Loucy (cell line): ENCODE data around the gene YIF1A.
"Not testable (repeated sequence)": the region's sequence is repeated elsewhere in the genome, so short reads cannot be mapped to it uniquely, and the experiment has no call there.

ENCODE experiments used
- H2AFZ ChIP-seq: fragments of 200-600 bp; sonication (generic); 2 replicates; pipeline ENCODE4 v1.6.0; 2016; ENCODE audit warnings: antibody characterized with exemption, mild to moderate bottlenecking, low read length, moderate library complexity
- H3F3A ChIP-seq: fragments of 200-600 bp; 2 replicates; pipeline ENCODE4 v1.6.0; 2016; ENCODE audit warnings: antibody characterized with exemption, low read depth, mild to moderate bottlenecking
- H3K27me3 ChIP-seq: fragments of 200-600 bp; sonication (generic); 2 replicates; pipeline ENCODE4 v1.6.1; 2014; ENCODE audit warnings: low read length, mild to moderate bottlenecking; ENCODE audit not compliant: insufficient read depth, poor library complexity, severe bottlenecking
- H3K36me3 ChIP-seq: fragments of 200-600 bp; sonication (generic); 2 replicates; pipeline ENCODE4 v1.6.1; 2016; ENCODE audit warnings: low read length; ENCODE audit not compliant: insufficient read depth
- H3K4me1 ChIP-seq: fragments of 200-600 bp; sonication (generic); 2 replicates; pipeline ENCODE4 v1.5.1; 2014; ENCODE audit warnings: low read length, mild to moderate bottlenecking; ENCODE audit not compliant: insufficient read depth, poor library complexity, severe bottlenecking
- H3K4me2 ChIP-seq: fragments of 200-600 bp; sonication (generic); 2 replicates; pipeline ENCODE4 v1.6.0; 2014; ENCODE audit warnings: antibody characterized with exemption, low read length, low read depth, mild to moderate bottlenecking; ENCODE audit not compliant: poor library complexity, severe bottlenecking
- H3K4me3 ChIP-seq: fragments of 200-600 bp; sonication (generic); 2 replicates; pipeline ENCODE4 v1.5.1; 2014; ENCODE audit warnings: low read length, mild to moderate bottlenecking, mixed read lengths; ENCODE audit not compliant: poor library complexity, severe bottlenecking
- H3K79me2 ChIP-seq: fragments of 200-600 bp; sonication (generic); 2 replicates; pipeline ENCODE4 v1.6.1; 2014; ENCODE audit warnings: low read length; ENCODE audit not compliant: insufficient read depth
- H3K9ac ChIP-seq: fragments of 200-600 bp; sonication (generic); 2 replicates; pipeline ENCODE4 v1.6.0; 2014; ENCODE audit warnings: mild to moderate bottlenecking, low read depth, low read length, moderate library complexity; ENCODE audit not compliant: poor library complexity, severe bottlenecking
- H3K9me2 ChIP-seq: fragments of 200-600 bp; sonication (generic); replicated peaks from 2 replicates; pipeline ENCODE4 v1.6.1; 2016; ENCODE audit warnings: low read depth, low read length, mixed read lengths
- H3K9me3 ChIP-seq: fragments of 200-600 bp; sonication (generic); 2 replicates; pipeline ENCODE4 v1.6.1; 2014; ENCODE audit warnings: mild to moderate bottlenecking, antibody characterized with exemption, low read length, low read depth; ENCODE audit not compliant: insufficient read depth
- H4K20me1 ChIP-seq: fragments of 200-600 bp; sonication (generic); 2 replicates; pipeline ENCODE4 v1.6.0; 2014; ENCODE audit warnings: antibody characterized with exemption, low read length, mild to moderate bottlenecking; ENCODE audit not compliant: insufficient read depth, poor library complexity, severe bottlenecking
- EZH2phosphoT487 ChIP-seq: fragments of 200-600 bp; IDR thresholded peaks from 2 replicates; pipeline ENCODE4 v1.6.1; 2018; ENCODE audit warnings: antibody characterized with exemption, mild to moderate bottlenecking, moderate library complexity, borderline replicate concordance
- TF ChIP-seq, protein P1 (sequence below): fragments of 200-600 bp; sonication (generic); conservative IDR thresholded peaks from 2 replicates; pipeline ENCODE4 v1.5.1; 2014; ENCODE audit warnings: mild to moderate bottlenecking, antibody characterized with exemption, low read length

YIF1A gene

DNA sequence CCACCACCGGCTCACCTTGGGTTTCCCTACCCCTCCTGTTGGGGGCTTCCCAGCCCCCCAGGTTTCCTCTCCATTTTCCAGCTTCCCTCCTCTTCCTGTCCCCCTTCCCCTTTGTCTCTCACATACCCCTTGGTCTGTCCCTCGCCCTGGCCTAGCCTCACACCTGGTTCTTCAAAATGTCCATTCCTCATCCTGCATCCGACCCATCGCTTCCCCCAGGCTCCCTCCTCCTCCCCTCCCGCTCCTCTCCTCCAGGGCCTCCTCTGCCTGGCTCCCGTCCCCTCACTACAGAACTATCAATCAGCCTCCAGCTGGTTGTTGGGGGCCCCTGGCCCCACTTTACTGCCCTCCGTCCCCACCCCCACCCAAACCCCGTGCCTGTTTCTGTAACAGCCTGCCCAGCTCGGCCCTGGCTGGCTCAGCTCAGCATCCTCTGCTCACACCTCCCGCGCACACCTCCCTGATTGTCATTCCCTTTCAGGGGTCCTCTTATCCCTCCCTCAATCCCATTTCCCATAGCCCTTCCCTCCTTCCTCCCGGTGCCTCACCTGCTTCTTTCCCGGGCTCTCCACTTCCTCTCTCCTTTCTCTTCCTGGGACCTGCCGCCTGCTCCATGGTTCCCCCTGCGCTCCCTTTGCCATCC lies 9.7 kb downstream of the YIF1A start:
- H3K4me2 ChIP-seq, result no peak overlapping the region
- H3K79me2 ChIP-seq, result no peaks in the 10 kb centered on the region; the same call in 1 of the 2 replicates
- H3K9ac ChIP-seq, result no peak overlapping the region
- no peaks in the 10 kb centered on the region for H3K9me2 ChIP-seq
- H3K27me3 ChIP-seq, result no peaks in the 10 kb centered on the region
- H3F3A ChIP-seq, result no peaks in the 10 kb centered on the region
- no peaks in the 10 kb centered on the region for H3K9me3 ChIP-seq
- peaks cover 8% of the 10 kb centered on the region for H4K20me1 ChIP-seq
- no peak for TF ChIP-seq EZH2phosphoT487
- TF ChIP-seq, protein P1, sequence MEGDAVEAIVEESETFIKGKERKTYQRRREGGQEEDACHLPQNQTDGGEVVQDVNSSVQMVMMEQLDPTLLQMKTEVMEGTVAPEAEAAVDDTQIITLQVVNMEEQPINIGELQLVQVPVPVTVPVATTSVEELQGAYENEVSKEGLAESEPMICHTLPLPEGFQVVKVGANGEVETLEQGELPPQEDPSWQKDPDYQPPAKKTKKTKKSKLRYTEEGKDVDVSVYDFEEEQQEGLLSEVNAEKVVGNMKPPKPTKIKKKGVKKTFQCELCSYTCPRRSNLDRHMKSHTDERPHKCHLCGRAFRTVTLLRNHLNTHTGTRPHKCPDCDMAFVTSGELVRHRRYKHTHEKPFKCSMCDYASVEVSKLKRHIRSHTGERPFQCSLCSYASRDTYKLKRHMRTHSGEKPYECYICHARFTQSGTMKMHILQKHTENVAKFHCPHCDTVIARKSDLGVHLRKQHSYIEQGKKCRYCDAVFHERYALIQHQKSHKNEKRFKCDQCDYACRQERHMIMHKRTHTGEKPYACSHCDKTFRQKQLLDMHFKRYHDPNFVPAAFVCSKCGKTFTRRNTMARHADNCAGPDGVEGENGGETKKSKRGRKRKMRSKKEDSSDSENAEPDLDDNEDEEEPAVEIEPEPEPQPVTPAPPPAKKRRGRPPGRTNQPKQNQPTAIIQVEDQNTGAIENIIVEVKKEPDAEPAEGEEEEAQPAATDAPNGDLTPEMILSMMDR, result no peak
- H3K4me1 ChIP-seq, result peaks cover 15% of the 10 kb centered on the region
- peaks cover 18% of the 10 kb centered on the region; the same call in 1 of the 2 replicates for H3K36me3 ChIP-seq
- no peak overlapping the region for H2AFZ ChIP-seq
- H3K4me3 ChIP-seq, result no peak overlapping the region

DNA sequence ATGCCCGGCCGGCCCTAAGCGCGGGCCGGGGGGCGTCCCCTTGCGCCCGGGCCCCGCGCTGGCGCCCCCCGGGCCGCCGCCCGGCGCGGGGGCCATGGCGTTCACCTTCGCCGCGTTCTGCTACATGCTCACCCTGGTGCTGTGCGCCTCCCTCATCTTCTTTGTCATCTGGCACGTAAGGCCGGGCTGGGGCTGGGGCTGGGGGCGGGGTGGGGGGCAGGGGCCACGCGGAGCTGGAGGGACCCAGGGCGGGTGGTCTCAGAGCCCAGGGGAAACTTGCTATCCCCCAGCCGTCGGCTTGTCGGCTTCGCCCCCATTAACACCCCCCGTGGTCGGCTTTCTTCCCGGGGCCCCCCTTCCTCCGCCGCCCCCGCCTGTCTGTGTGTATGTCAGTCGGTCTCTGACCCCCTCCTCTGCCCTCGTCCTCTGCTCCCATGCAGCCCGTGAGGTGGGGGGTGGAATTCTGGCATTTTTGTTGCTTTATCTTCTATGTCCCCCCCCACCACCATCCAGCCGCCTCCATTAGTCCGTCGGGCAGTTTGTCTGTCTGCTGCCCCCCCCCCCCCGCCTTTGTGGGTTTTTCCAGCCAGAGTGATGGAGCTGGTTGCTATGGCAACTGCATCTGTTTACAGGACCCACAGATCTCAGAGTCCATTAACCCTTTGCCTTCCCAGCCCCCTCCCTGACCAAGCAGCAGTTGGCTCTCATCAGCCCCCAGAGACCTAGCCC lies 10.4 kb downstream of the YIF1A start:
- no peak overlapping the region for H3K4me2 ChIP-seq

DNA sequence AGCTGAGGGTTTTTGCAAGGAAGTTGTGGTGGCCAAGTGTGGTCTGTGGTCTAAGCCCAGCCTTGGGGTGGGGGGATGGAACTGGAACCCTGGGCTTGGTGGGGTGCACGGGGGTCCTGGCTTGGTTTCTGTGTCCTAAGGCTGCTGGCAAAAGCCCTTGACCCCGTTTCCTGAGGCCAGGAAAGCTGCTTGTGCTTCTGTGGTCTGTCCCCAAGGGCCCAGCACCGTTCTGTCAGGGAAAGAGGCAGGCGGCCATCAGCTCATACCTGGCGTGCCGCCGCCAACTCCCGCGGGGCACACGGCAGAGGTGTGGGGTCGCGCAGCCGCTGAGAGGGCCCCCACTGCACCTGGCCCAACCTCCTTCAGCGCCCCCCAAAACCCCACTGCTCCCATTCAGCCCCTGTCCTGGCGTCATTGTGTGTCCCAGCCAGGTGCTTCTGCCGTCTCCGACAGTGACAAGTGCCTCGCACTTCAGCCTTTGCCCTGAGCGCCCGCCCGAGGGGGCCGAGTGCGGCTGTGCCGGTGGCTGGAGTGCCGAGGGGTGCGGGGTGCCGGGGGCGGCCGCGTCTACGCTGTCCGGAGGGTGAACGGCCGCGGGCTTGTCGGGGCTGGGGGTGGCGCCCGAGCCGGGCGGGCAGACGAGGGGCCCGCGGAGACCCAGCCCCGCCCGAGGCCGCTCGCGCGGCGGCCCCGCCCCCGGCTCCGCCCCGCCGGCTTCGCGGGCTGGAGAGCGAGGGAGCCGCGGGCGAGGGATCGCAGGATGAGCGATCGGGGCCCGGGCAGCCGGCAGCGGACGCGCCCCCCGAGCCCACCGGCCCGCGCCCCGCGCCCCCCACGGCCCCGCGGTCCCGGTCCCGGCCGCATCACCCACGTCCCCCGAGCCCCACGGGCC lies 11.2 kb downstream of the YIF1A start, which contains the start of gene CNIH2:
Gene CNIH2, plus strand, starts transcription at position 705 of the 892 bp plus-strand sequence. CDS start 282 bp downstream, outside the sequence.
- Histone ChIP-seq H3K9me3 (no peaks in the 10 kb centered on the region), H3K9ac (no peak within 1 kb of the TSS), H2AFZ (no peak within 1 kb of the TSS), H3K9me2 (no peaks in the 10 kb centered on the region), H4K20me1 (peaks cover 8% of the 10 kb centered on the region), H3K4me3 (peak within 1 kb of the TSS; percentile 62), H3K36me3 (peaks cover 31% of the 10 kb centered on the region; the same call in 1 of the 2 replicates), H3F3A (no peaks in the 10 kb centered on the region), H3K4me2 (peak within 1 kb of the TSS; percentile 73), H3K4me1 (peaks cover 13% of the 10 kb centered on the region), H3K27me3 (no peaks in the 10 kb centered on the region), H3K79me2 (no peaks in the 10 kb centered on the region; the same call in 1 of the 2 replicates)
- TF ChIP-seq EZH2phosphoT487, result no peak
- TF ChIP-seq, protein P1, result no peak

More for the DNA sequence above, 10.4 kb downstream of the YIF1A start:
- no peaks in the 10 kb centered on the region for H3K9me2 ChIP-seq
- H3K4me1 ChIP-seq, result peaks cover 15% of the 10 kb centered on the region
- peaks cover 23% of the 10 kb centered on the region; the same call in 1 of the 2 replicates for H3K36me3 ChIP-seq
- H3K9ac ChIP-seq, result no peak overlapping the region
- H3K79me2 ChIP-seq, result no peaks in the 10 kb centered on the region; the same call in 1 of the 2 replicates
- H4K20me1 ChIP-seq, result peaks cover 8% of the 10 kb centered on the region
- no peaks in the 10 kb centered on the region for H3K9me3 ChIP-seq
- H2AFZ ChIP-seq, result no peak overlapping the region
- no peaks in the 10 kb centered on the region for H3F3A ChIP-seq
- no peak overlapping the region for H3K4me3 ChIP-seq
- no peak for TF ChIP-seq EZH2phosphoT487
- no peaks in the 10 kb centered on the region for H3K27me3 ChIP-seq

DNA sequence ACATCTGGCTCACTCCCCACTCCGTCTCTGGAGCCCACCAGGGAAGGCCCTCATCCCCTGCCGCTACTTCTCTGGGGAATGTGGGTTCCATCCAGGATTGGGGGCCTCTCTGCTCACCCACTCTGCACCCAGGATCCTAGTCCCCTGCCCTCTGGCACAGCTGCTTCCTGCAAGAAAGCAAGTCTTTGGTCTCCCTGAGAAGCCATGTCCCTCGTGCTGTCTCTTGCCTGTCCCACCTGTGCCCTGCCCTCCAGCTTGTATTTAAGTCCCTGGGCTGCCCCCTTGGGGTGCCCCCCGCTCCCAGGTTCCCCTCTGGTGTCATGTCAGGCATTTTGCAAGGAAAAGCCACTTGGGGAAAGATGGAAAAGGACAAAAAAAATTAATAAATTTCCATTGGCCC lies 11.9 kb downstream of the YIF1A start:
- not testable (repeated sequence) for H2AFZ ChIP-seq, H3K9ac ChIP-seq, H3K9me2 ChIP-seq, H3F3A ChIP-seq, H3K79me2 ChIP-seq, H4K20me1 ChIP-seq, H3K27me3 ChIP-seq, H3K9me3 ChIP-seq
- Histone ChIP-seq H3K36me3 (peaks cover 37% of the 10 kb centered on the region; the same call in 1 of the 2 replicates), H3K4me1 (peaks cover 16% of the 10 kb centered on the region), H3K4me3 (peak overlapping the region; percentile 62), H3K4me2 (peak overlapping the region; percentile 73)

DNA sequence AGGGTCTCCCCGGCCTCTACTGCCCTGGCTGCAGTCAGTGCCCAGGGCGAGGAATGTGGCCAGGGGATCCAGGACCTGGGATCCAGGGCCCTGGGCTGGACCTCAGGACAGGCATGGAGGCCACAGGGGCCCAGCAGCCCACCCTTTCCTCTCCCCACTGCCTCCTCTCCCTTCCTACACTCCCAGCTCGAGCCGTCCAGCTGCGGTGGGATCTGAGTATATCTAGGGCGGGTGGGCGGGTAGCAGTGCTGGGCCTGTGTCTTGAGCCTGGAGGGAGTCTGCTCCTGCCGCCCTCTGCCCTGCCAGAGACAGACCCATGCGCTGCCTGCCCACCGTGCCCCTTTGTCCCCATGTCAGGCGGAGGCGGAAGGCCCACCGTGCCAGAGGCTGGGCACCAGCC lies 12.3 kb downstream of the YIF1A start:
- H3K9ac ChIP-seq, H4K20me1 ChIP-seq, H3K4me3 ChIP-seq, H3K27me3 ChIP-seq, H3K4me2 ChIP-seq, H3K9me2 ChIP-seq, H3K9me3 ChIP-seq, H3F3A ChIP-seq, H2AFZ ChIP-seq, H3K79me2 ChIP-seq: not testable (repeated sequence)
- Histone ChIP-seq H3K4me1 (peaks cover 21% of the 10 kb centered on the region), H3K36me3 (peaks cover 42% of the 10 kb centered on the region; the same call in 1 of the 2 replicates)
